HepG2 (cell line): Measurements from ENCODE around the gene MCM3. TPM values are rescaled to one million over a fixed set of nuclear protein-coding genes. Genes with fewer than 3 reads are reported as not detected.

Experiments used
- CCAR2 ChIP-seq: fragments of 200-400 bp; formaldehyde crosslinking; optimal IDR thresholded peaks from 2 replicates; pipeline ENCODE3; 2018; ENCODE audit warnings: low read depth, mild to moderate bottlenecking, low read length, moderate library complexity
- CEBPB ChIP-seq: IDR thresholded peaks from 2 replicates; pipeline ENCODE4 v1.6.1; 2011; ENCODE audit warnings: low read depth, low read length, improper control_type of control experiment, borderline replicate concordance
- CREM ChIP-seq, 2 experiments: sonication (generic) in 1 of 2; formaldehyde crosslinking in 1 of 2; IDR thresholded peaks; 2 replicates each; pipeline versions ENCODE4 v1.4.0 to v1.6.1; 2016 to 2020; ENCODE audit warnings: antibody characterized with exemption in 1 of 2, mild to moderate bottlenecking in 1 of 2, missing genetic modification reagents in 1 of 2
- CSRNP2 ChIP-seq: sonication (generic); formaldehyde crosslinking; conservative IDR thresholded peaks from 2 replicates; pipeline ENCODE4 v1.8.0; 2022; ENCODE audit warnings: low read depth, missing genetic modification reagents
- IKZF1 ChIP-seq: fragments of 450-650 bp; IDR thresholded peaks from 2 replicates; pipeline ENCODE4 v1.7.1; 2016
- KMT2A ChIP-seq: sonication (generic); formaldehyde crosslinking; IDR thresholded peaks from 2 replicates; pipeline ENCODE4 v1.4.0; 2020; ENCODE audit warnings: missing genetic modification reagents
- MAF1 ChIP-seq: sonication (generic); formaldehyde crosslinking; IDR thresholded peaks from 2 replicates; pipeline ENCODE4 v1.5.0; 2020; ENCODE audit warnings: missing genetic modification reagents, borderline replicate concordance
- MBD4 ChIP-seq: IDR thresholded peaks from 2 replicates; pipeline ENCODE4 v1.6.1; 2012; ENCODE audit warnings: low read length, inconsistent platforms, borderline replicate concordance
- MBNL3 ChIP-seq: fragments of 250-450 bp; sonication (Bioruptor Pico); conservative IDR thresholded peaks from 2 replicates; pipeline ENCODE4 v1.8.0; 2022; ENCODE audit warnings: mild to moderate bottlenecking, inconsistent platforms
- MYC ChIP-seq: sonication (generic); formaldehyde crosslinking; IDR thresholded peaks from 2 replicates; pipeline ENCODE4 v1.9.0; 2021; ENCODE audit warnings: missing genetic modification reagents, borderline replicate concordance
- RELA ChIP-seq: sonication (generic); formaldehyde crosslinking; IDR thresholded peaks from 2 replicates; pipeline ENCODE4 v1.4.0; 2020; ENCODE audit warnings: missing genetic modification reagents
- SIX1 ChIP-seq: sonication (generic); formaldehyde crosslinking; IDR thresholded peaks from 2 replicates; pipeline ENCODE4 v1.4.0; 2020; ENCODE audit warnings: missing genetic modification reagents, borderline replicate concordance
- SOX6 ChIP-seq, 2 experiments: fragments of 450-650 bp in 1 of 2; sonication (generic) in 1 of 2; formaldehyde crosslinking in 1 of 2; IDR thresholded peaks; 2 replicates each; pipeline versions ENCODE4 v1.4.0 to v1.6.1; 2017 to 2020; ENCODE audit warnings: antibody characterized with exemption in 1 of 2, mild to moderate bottlenecking in 1 of 2, missing genetic modification reagents in 1 of 2
- STAT6 ChIP-seq: sonication (generic); formaldehyde crosslinking; IDR thresholded peaks from 2 replicates; pipeline ENCODE4 v1.4.0; 2020; ENCODE audit warnings: missing genetic modification reagents, mild to moderate bottlenecking, borderline replicate concordance
- TCF7 ChIP-seq: sonication (generic); IDR thresholded peaks from 2 replicates; pipeline ENCODE4 v1.6.1; 2016; ENCODE audit warnings: antibody characterized with exemption, low read depth
- ZMAT3 ChIP-seq: sonication (generic); formaldehyde crosslinking; conservative IDR thresholded peaks from 2 replicates; pipeline ENCODE4 v1.7.0; 2021; ENCODE audit warnings: missing genetic modification reagents
- ZMAT5 ChIP-seq: sonication (generic); formaldehyde crosslinking; IDR thresholded peaks from 2 replicates; pipeline ENCODE4 v1.5.0; 2020; ENCODE audit warnings: mild to moderate bottlenecking, low read depth, missing genetic modification reagents, borderline replicate concordance
- ZMYM3 ChIP-seq: sonication (generic); formaldehyde crosslinking; IDR thresholded peaks from 2 replicates; pipeline ENCODE4 v1.5.1; 2020; ENCODE audit warnings: mild to moderate bottlenecking, missing genetic modification reagents
- ZNF12 ChIP-seq: sonication (generic); formaldehyde crosslinking; IDR thresholded peaks from 2 replicates; pipeline ENCODE4 v1.5.0; 2020; ENCODE audit warnings: missing genetic modification reagents
- ZNF121 ChIP-seq: sonication (generic); formaldehyde crosslinking; IDR thresholded peaks from 2 replicates; pipeline ENCODE4 v1.5.0; 2020; ENCODE audit warnings: mild to moderate bottlenecking, missing genetic modification reagents
- ZNF224 ChIP-seq: sonication (generic); formaldehyde crosslinking; IDR thresholded peaks from 2 replicates; pipeline ENCODE4 v1.5.0; 2020; ENCODE audit warnings: mild to moderate bottlenecking, missing genetic modification reagents
- ZNF331 ChIP-seq: sonication (generic); formaldehyde crosslinking; IDR thresholded peaks from 2 replicates; pipeline ENCODE4 v1.4.0; 2020; ENCODE audit warnings: missing genetic modification reagents
- ZNF451 ChIP-seq: sonication (generic); formaldehyde crosslinking; IDR thresholded peaks from 2 replicates; pipeline ENCODE4 v1.5.0; 2020; ENCODE audit warnings: mild to moderate bottlenecking, missing genetic modification reagents
- ZNF614 ChIP-seq: IDR thresholded peaks from 2 replicates; pipeline ENCODE4 v1.6.1; 2018; ENCODE audit warnings: missing biosample characterization, missing genetic modification reagents, inconsistent platforms, borderline replicate concordance
- ZNF639 ChIP-seq: conservative IDR thresholded peaks from 2 replicates; pipeline ENCODE4 v1.6.1; 2018; ENCODE audit warnings: missing genetic modification reagents
- ZSCAN25 ChIP-seq: sonication (generic); formaldehyde crosslinking; IDR thresholded peaks from 2 replicates; pipeline ENCODE4 v1.8.0; 2022; ENCODE audit warnings: mild to moderate bottlenecking, missing genetic modification reagents
- polyA plus RNA-seq, 8 experiments: library from polyadenylated mRNA; depleted of rRNA in 3 of 8; stranded (reverse) in 7 of 8; unstranded in 1 of 8; fragments of >200 nt; fragmentation: Illumina TruSeq in 4 of 8; extraction: Trizol in 4 of 8; gene quantifications; 2 replicates each; pipeline versions ENCODE4 v1.2.1 to v1.2.3, GENCODE V29; 2011 to 2016; ENCODE audit warnings: low read depth in 4 of 8, missing spikeins in 1 of 8, mixed read lengths in 1 of 8; ENCODE audit not compliant: insufficient read depth in 1 of 8
- total RNA-seq, 5 experiments: library from RNA; depleted of rRNA; stranded (reverse); fragments of >200 nt; fragmentation: Illumina TruSeq; extraction: Trizol; gene quantifications; 2 replicates each; pipeline ENCODE4 v1.2.3, GENCODE V29; 2016; ENCODE audit warnings: low read depth in 1 of 5

Gene MCM3
- total and polyA plus RNA-seq, 2 of the 13 experiments (the other 11 are each of a cell fraction or from before 2014, with no cell fraction given) = 164 to 288 TPM

GRCh38 chr6:52303178-52303577, 18.6 kb upstream of the MCM3 start (continued):
- no peak for TF ChIP-seq SOX6 (IDR thresholded peaks at IDR 0.05)
- TF ChIP-seq SOX6 (CRISPR knock-in tag; IDR thresholded peaks at IDR 0.05) = 0 out of 2 replicates have a peak, but pooled peaks have one; percentile 11
- no peak for TF ChIP-seq MAF1
- no peak for TF ChIP-seq ZSCAN25 (CRISPR knock-in tag)
- TF ChIP-seq ZNF12 = no peak
- TF ChIP-seq ZNF451 (CRISPR knock-in tag) = no peak
- TF ChIP-seq IKZF1 = no peak
- TF ChIP-seq CREM (IDR thresholded peaks at IDR 0.05) = no peak
- TF ChIP-seq CREM (CRISPR knock-in tag; IDR thresholded peaks at IDR 0.05) = no peak
- 0 out of 2 replicates have a peak, but pooled peaks have one; percentile 16 for TF ChIP-seq ZMYM3 (CRISPR knock-in tag)
- TF ChIP-seq KMT2A (CRISPR knock-in tag) = 0 out of 2 replicates have a peak, but pooled peaks have one; percentile 38
- no peak for TF ChIP-seq ZMAT3 (CRISPR knock-in tag)
- no peak for TF ChIP-seq ZNF639
- no peak for TF ChIP-seq ZNF121 (CRISPR knock-in tag)
- TF ChIP-seq RELA (CRISPR knock-in tag) = no peak
- no peak for TF ChIP-seq CCAR2
- TF ChIP-seq TCF7 = no peak
- TF ChIP-seq MBNL3 (CRISPR knock-in tag) = no peak
- peak; percentile 43 for TF ChIP-seq ZNF331 (CRISPR knock-in tag)
- no peak for TF ChIP-seq STAT6
- no peak for TF ChIP-seq CEBPB
- no peak for TF ChIP-seq SIX1 (CRISPR knock-in tag)
- no peak for TF ChIP-seq CSRNP2 (CRISPR knock-in tag)
- no peak for TF ChIP-seq ZMAT5 (CRISPR knock-in tag)
- no peak for TF ChIP-seq ZNF224
- TF ChIP-seq MBD4 = no peak
- TF ChIP-seq ZNF614 (CRISPR knock-in tag) = 0 out of 2 replicates have a peak, but pooled peaks have one; percentile 48
- TF ChIP-seq MYC (CRISPR knock-in tag) = peak; percentile 31; the same call in 1 of the 2 replicates
